ENCODE measurements around the gene SHMT2.
A peak's percentile ranks its signal among the peaks of the same experiment; 100 is the strongest.

The SHMT2 gene

GRCh38 chr12:57227315-57228115 is 2.0 kb upstream of the SHMT2 start:
- TF ChIP-seq POLR2AphosphoS5 (IDR thresholded peaks at IDR 0.05; ENCODE audit: low read depth, low read length), result no peak
- no peak for TF ChIP-seq FOXP2 (optimal IDR thresholded peaks at IDR 0.05; ENCODE audit: borderline replicate concordance, extremely low read depth, extremely low read length, insufficient read depth)
- no peak for TF ChIP-seq TAF1 (IDR thresholded peaks at IDR 0.05; ENCODE audit: borderline replicate concordance, insufficient read depth, low read length)
- TF ChIP-seq REST (IDR thresholded peaks at IDR 0.05; ENCODE audit: insufficient read depth in 1 of 2, low read depth in 2 of 2, low read length in 2 of 2), result no peak
- TF ChIP-seq SIN3A (IDR thresholded peaks at IDR 0.05; ENCODE audit: borderline replicate concordance, insufficient read depth, low read length), result no peak

- TF ChIP-seq TAF1 (IDR thresholded peaks at IDR 0.05; ENCODE audit: borderline replicate concordance, insufficient read depth, low read length), result no peak; the same call in 1 of the 2 replicates
- no peak for TF ChIP-seq POLR2AphosphoS5 (IDR thresholded peaks at IDR 0.05; ENCODE audit: low read depth, low read length)
Measured at GRCh38 chr12:57229046-57229633, 371 bp upstream of the SHMT2 start.

- TF ChIP-seq SIN3A (IDR thresholded peaks at IDR 0.05; ENCODE audit: borderline replicate concordance, insufficient read depth, low read length), result no peak
- TF ChIP-seq FOXP2 (optimal IDR thresholded peaks at IDR 0.05; ENCODE audit: borderline replicate concordance, extremely low read depth, extremely low read length, insufficient read depth), result no peak
- TF ChIP-seq TAF1 (IDR thresholded peaks at IDR 0.05; ENCODE audit: borderline replicate concordance, insufficient read depth, low read length), result no peak
- TF ChIP-seq POLR2AphosphoS5 (IDR thresholded peaks at IDR 0.05; ENCODE audit: low read depth, low read length), result peak; percentile 36
Measured at GRCh38 chr12:57230381-57231155, 1.1 kb downstream of the SHMT2 start.

GRCh38 chr12:57231276-57232021 is 1.9 kb downstream of the SHMT2 start:
- TF ChIP-seq REST (IDR thresholded peaks at IDR 0.05; ENCODE audit: insufficient read depth in 1 of 2, low read depth in 2 of 2, low read length in 2 of 2) (no peak), SIN3A (IDR thresholded peaks at IDR 0.05; ENCODE audit: borderline replicate concordance, insufficient read depth, low read length) (no peak), POLR2AphosphoS5 (IDR thresholded peaks at IDR 0.05; ENCODE audit: low read depth, low read length) (no peak), FOXP2 (optimal IDR thresholded peaks at IDR 0.05; ENCODE audit: borderline replicate concordance, extremely low read depth, extremely low read length, insufficient read depth) (no peak), TAF1 (IDR thresholded peaks at IDR 0.05; ENCODE audit: borderline replicate concordance, insufficient read depth, low read length) (no peak)

GRCh38 chr12:57232156-57232756 is 2.7 kb downstream of the SHMT2 start:
- no peak for TF ChIP-seq TAF1 (IDR thresholded peaks at IDR 0.05; ENCODE audit: borderline replicate concordance, insufficient read depth, low read length)
- TF ChIP-seq POLR2AphosphoS5 (IDR thresholded peaks at IDR 0.05; ENCODE audit: low read depth, low read length), result peak; percentile 9; the same call in 1 of the 2 replicates

- no peak for TF ChIP-seq TAF1 (IDR thresholded peaks at IDR 0.05; ENCODE audit: borderline replicate concordance, insufficient read depth, low read length)
- TF ChIP-seq POLR2AphosphoS5 (IDR thresholded peaks at IDR 0.05; ENCODE audit: low read depth, low read length), result 0 out of 2 replicates have a peak, but pooled peaks have one; percentile 20
Measured at GRCh38 chr12:57233357-57234232, 4.1 kb downstream of the SHMT2 start.

Data from PFSK-1 (cell line).